HG03103 (cell line): ENCODE measurements around the gene SKIC2.
"Not testable (repeated sequence)": the region's sequence is repeated elsewhere in the genome, so short reads cannot be mapped to it uniquely, and the experiment has no call there.

ENCODE experiments used
- ATAC-seq: cut with Tn5 transposase; IDR thresholded peaks from one replicate; pipeline ENCODE4 v1.9.1; 2021; ENCODE audit warnings: low read depth; ENCODE audit not compliant: unreplicated experiment

SKIC2 gene

GRCh38 chr6:32002546-32003268, 43.7 kb downstream of the SKIC2 start:
- ATAC-seq = not testable (repeated sequence)

- not testable (repeated sequence) for ATAC-seq
Measured at GRCh38 chr6:32003301-32003700, 44.3 kb downstream of the SKIC2 start.

GRCh38 chr6:32004393-32004792, 45.4 kb downstream of the SKIC2 start:
- ATAC-seq = not testable (repeated sequence)

GRCh38 chr6:32004864-32005537, 46.0 kb downstream of the SKIC2 start:
- ATAC-seq = not testable (repeated sequence)

GRCh38 chr6:32005538-32005880, 46.5 kb downstream of the SKIC2 start:
- ATAC-seq = not testable (repeated sequence)

GRCh38 chr6:32005991-32006529, 47.1 kb downstream of the SKIC2 start:
- ATAC-seq = not testable (repeated sequence)

GRCh38 chr6:32007086-32007485, 48.1 kb downstream of the SKIC2 start:
- not testable (repeated sequence) for ATAC-seq

GRCh38 chr6:32008037-32008436, 49.1 kb downstream of the SKIC2 start:
- not testable (repeated sequence) for ATAC-seq

- not testable (repeated sequence) for ATAC-seq
Measured at GRCh38 chr6:32008616-32009015, 49.6 kb downstream of the SKIC2 start.

GRCh38 chr6:32009537-32009936, 50.6 kb downstream of the SKIC2 start:
- not testable (repeated sequence) for ATAC-seq

- ATAC-seq = not testable (repeated sequence)
Measured at GRCh38 chr6:32010856-32011530, 52.0 kb downstream of the SKIC2 start.

- ATAC-seq = not testable (repeated sequence)
Measured at GRCh38 chr6:32012941-32013617, 54.1 kb downstream of the SKIC2 start.

- ATAC-seq = not testable (repeated sequence)
Measured at GRCh38 chr6:32013738-32014137, 54.8 kb downstream of the SKIC2 start.

GRCh38 chr6:32014547-32014946, 55.6 kb downstream of the SKIC2 start, which contains the start of gene C4B:
TSS of gene C4B (plus strand) at chr6:32014795. CDS start at chr6:32014846, 51 bp downstream.
- not testable (repeated sequence) for ATAC-seq
